ENCODE data around the gene TCEANC2. TPM values are rescaled to one million over a fixed set of nuclear protein-coding genes. Genes with fewer than 3 reads are reported as not detected.

The TCEANC2 gene
- total and polyA plus RNA-seq, 2 donors (not counting 3 experiments of a cell fraction or from before 2014, with no cell fraction given): 3.2 to 6.1 TPM

- Histone ChIP-seq H3K4me1 (ENCODE audit: control insufficient read depth, extremely low read depth, insufficient read depth, low read length) (no peaks in the 10 kb centered on the region), H3K4me3 (replicated peaks in 1 of 3; ENCODE audit: insufficient read depth in 1 of 3, low read depth in 1 of 3, low read length in 3 of 3) (no peak within 1 kb of the TSS), H3K36me3 (ENCODE audit: control insufficient read depth in 2 of 2, extremely low read depth in 1 of 2, insufficient read depth in 2 of 2, low read length in 2 of 2) (no peaks in the 10 kb centered on the region), H2AFZ (ENCODE audit: low read depth, low read length) (no peak within 1 kb of the TSS), H3K27me3 (ENCODE audit: control insufficient read depth in 2 of 2, insufficient read depth in 2 of 2, low read length in 2 of 2) (peaks cover 0 to 3% of the 10 kb centered on the region in 2 experiments), H3K9me3 (replicated peaks; ENCODE audit: control insufficient read depth, insufficient read depth, low read length) (no peaks in the 10 kb centered on the region), H3K27ac (ENCODE audit: insufficient read depth, low read depth, low read length) (no peak within 1 kb of the TSS), H3K9ac (replicated peaks; ENCODE audit: extremely low read depth, insufficient read depth, low read length) (no peak within 1 kb of the TSS), H3K9me1 (replicated peaks; ENCODE audit: control insufficient read depth, extremely low read depth, insufficient read depth, low read length) (no peaks in the 10 kb centered on the region), H3K79me2 (ENCODE audit: control insufficient read depth, insufficient read depth, low read length) (no peaks in the 10 kb centered on the region), H3K4me2 (ENCODE audit: insufficient read depth, low read length) (no peak within 1 kb of the TSS), H4K20me1 (replicated peaks; ENCODE audit: control insufficient read depth, extremely low read depth, insufficient read depth, low read length) (no peaks in the 10 kb centered on the region)
- FAIRE-seq: no peak
- BruUV-seq (replicated peaks): no TSS peak
- POLR2A ChIA-PET: no interaction called here
- no peak for DNase-seq (ENCODE audit: low read depth, low spot score)
- dilution Hi-C loops (cut with MboI; ENCODE audit: extremely low pct_ligation_motif_present, low sequenced_read_pairs): no loop called here
- TF ChIP-seq MYC (IDR thresholded peaks at IDR 0.05; ENCODE audit: low read depth, low read length) (no peak), GATA2 (IDR thresholded peaks at IDR 0.05; ENCODE audit: insufficient read depth, insufficient read length, low read depth, low read length) (no peak), FOS (IDR thresholded peaks at IDR 0.05; ENCODE audit: borderline replicate concordance, insufficient read depth, low read length) (no peak), POLR2AphosphoS5 (IDR thresholded peaks at IDR 0.05; ENCODE audit: insufficient read depth, low read depth, low read length) (no peak), POLR2A (IDR thresholded peaks at IDR 0.05; ENCODE audit: low read depth, low read length) (no peak), JUN (IDR thresholded peaks at IDR 0.05; ENCODE audit: borderline replicate concordance, insufficient read depth, insufficient read length, low read depth) (no peak)
- TF ChIP-seq, protein P1, sequence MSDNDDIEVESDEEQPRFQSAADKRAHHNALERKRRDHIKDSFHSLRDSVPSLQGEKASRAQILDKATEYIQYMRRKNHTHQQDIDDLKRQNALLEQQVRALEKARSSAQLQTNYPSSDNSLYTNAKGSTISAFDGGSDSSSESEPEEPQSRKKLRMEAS (IDR thresholded peaks at IDR 0.05; ENCODE audit: insufficient read depth, insufficient read length): no peak
- intact Hi-C loops (cut with micrococcal nuclease): no loop called here
- CTCF ChIA-PET: no interaction called here
These were observed 99.3 kb downstream of the TCEANC2 start, which contains the start of gene CDCP2 for GRCh38 chr1:54152696-54153095. CDCP2 (minus strand) TSS chr1:54153000; CDS start chr1:54152922, 78 bp downstream.
